Stimulated activated CD8-positive, alpha-beta memory T cell treated with anti-CD3 and anti-CD28 coated beads, Interleukin-15, amount 100 ng/mL, for 4 hours (primary cell): Measurements from ENCODE around the gene HYDIN.
A peak's percentile ranks its signal among the peaks of the same experiment; 100 is the strongest.

ENCODE experiments used
- DNase-seq, 2 donors: peaks; one replicate each; pipeline ENCODE4 v3.0.0-alpha.2; 2020; ENCODE audit warnings: low read depth in 2 of 2

The HYDIN gene

DNA sequence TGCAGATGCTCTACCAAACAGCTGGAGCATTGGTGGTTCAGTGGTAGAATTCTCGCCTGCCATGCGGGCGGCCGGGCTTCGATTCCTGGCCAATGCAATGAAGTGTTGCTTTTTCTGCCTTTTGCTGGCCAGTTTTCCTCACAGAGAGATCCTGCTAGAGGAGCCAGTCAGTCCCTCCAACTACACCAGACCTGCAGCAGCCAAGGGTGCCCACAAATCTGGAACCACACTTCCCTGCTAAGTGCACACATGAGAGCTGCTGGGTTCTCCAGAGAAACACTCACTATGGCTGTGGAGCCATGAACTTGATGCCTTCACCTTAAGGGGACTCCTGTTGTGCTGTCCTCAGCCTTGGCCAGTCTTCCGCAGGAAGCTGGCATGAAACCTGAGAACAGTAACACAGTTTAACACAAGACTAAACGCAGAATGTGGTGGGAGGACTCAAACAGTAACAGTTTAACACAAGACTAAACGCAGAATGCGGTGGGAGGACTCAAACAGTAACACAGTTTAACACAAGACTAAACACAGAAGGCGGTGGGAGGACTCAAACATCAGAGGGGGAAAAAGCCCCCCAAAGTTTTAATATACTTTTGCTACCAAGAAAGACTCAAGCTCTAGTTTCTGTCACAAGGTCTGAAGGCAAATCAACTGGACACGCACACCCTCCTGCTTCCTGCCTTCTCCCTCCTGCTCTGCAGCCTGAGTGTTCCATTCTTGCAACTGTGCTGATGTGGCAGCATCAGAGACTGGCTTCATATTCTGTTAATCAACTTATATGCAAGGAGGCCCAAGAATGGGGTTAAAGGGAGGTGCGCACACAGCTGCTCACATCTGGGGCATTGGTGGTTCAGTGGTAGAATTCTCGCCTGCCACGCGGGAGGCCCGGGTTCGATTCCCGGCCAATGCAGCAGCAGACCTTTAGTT, 441.6 kb downstream of the HYDIN start:
- no peak for DNase-seq

DNA sequence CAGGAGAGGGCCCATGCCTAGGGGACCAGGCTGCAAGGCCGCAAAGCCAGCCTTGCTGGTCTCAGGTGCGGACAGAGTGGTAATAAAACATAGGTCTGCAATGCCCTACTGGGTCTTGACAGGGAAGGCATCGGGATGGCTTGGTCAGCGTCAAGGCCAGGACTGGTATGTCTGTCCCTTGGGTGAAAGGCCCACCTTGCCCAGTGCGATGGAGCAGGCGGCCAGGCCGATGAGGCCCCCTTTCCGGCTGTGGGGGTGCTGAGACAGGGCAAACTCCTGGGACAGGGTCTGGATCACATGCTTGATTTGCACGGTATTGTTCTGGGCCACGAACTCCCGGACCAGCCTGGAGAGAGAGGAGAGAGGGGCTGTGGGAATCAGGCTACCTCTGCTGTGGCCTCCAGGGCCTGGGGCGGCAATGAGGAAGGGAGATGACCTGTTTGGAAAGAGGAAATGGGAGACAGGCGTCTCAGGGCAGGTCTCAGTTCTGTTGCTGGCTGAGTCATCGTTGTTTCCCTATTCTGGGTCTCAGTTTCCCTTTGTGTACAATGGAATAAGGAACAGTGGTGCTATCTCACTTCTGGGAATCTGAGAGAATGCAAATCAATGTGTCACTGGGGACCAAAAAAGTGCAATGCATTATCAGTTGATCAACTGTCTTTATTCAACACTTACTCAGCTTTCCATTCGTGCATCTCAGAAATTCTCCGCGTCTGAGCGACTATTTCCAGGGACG, 444.3 kb downstream of the HYDIN start:
- no peak for DNase-seq

DNA sequence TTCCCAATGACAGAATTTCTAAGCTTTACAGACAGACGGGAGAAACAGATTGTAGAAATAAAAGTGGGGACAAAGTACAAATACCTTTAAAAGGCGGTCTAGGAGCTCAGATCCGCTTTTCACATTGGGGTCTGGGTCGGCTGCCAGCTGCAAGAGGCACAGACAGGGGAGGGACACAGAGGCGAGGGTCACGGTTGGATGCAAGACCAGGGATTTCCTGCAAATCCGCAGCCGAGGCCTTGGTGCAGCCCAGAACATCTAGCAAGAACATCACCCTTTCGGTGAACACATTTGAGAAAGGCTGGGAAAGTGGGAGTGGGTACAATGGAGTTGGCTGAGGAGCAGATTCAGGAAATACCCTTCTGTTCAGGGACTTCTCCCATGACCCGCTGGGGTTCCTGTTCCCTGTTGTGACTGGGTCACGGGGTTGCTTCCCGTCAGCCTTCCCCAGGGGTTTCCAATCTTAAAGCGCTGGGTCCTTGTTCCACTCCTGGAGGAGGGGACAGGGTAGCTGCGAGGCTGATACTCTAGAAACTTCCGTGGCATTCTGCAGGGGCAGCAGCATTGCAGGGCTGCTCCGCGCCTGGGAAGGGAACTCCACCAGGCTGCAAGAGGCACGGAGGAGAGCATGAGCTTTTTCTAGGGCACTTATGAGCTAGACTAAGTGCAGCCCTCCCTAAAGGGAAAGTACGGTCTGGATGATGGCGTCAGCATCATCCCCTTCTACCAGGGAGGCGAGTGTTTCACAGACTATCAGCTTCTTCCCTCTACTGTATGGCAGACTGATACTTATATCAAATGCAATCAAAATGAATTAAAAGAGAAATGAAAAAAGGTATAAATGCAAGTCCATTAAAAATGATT, 445.6 kb downstream of the HYDIN start:
- DNase-seq: no peak

DNA sequence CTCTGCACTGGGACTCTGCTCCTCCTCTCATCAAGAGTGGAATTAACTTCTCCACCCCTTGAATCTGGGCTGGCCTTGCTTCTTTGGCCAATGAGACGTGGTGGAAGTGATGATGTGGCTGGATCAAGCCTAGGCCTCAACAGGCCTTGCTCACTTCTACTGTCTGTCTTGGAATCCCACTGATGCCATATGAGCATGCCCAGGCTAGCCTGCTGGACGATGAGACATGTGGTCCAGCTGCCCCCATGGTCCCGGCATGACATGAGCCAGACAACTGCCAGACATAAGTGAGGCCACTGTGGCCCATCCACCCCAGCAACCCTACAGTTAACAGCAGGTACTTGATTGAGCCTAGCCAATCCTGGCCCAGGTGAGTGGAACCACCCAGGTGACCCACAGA, 448.3 kb downstream of the HYDIN start:
- DNase-seq: no peak

DNA sequence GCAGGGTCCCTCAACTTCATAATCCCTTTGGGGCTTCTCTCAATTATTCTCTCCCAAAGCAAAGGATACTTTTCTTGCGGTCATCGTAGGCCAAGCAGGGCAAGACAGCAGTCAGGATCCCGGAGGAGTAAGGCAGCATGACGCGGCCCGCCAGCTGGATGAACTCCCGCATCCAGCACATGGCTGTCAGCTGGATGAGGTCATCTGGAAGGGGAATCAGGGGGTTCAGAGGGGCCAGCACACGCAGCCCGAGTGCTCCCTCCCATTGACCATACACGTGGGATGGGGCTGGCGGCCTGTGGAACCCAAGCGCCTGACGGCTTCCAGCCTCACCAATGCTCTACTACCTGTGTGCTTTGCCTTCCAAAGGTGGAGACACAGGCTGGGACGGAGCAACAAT, 448.7 kb downstream of the HYDIN start:
- DNase-seq: no peak

DNA sequence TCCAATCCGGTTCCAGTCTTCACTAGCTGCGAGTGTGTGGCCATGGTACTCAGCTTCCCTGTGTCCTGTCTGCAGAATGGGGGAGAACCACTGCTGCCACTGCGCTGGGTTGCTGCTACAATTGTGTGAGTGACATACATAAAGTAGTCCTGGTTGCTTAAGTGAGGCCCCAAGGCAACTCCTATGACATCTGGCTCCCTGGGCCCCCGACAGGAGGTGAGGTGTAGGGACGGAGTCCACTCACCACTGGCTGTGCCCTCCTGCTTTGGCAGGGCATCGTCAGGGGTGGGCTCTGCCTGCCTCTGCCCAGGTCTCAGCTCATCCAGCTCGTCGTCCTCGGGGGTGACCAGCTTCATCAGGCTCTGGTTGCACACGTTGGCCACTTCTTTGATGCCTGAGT, 450.0 kb downstream of the HYDIN start:
- DNase-seq: no peak

DNA sequence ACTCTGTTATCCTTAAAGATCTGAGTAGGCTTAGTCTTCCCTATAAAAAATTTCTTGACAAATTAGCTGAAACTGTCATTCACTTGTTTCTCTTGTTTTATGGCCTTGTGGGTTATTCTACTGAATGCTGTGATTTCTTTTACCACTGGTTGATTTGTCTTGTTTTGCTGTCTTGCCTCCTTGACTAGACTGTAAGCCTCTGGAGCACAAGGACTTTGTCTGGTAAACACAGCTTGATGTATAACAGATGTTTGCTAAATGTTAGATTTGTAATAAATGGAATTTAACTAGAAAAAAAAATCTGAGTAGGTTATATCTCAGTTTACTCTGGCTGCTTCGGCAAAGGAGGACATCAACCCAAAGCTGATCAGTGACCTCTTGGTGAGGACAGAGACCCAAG, 451.2 kb downstream of the HYDIN start:
- DNase-seq: no peak

DNA sequence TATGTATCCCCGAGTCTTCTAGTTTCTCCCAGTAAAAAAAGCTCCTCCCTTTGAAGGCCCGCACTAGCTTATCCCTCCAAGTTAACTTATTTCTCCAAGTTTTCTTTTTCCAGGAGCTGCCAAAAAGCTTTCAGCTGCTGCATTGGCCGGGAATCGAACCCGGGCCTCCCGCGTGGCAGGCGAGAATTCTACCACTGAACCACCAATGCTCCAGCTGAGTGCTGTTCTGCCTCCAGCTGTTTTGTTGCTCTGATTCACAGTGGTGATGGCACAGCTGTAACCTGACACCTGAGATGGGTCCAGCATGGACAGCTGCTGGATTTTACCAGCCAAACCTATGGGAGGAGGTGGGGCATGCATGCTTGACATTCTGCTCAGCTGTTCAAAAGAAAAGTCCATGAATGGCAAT, 451.6 kb downstream of the HYDIN start:
- no peak for DNase-seq

DNA sequence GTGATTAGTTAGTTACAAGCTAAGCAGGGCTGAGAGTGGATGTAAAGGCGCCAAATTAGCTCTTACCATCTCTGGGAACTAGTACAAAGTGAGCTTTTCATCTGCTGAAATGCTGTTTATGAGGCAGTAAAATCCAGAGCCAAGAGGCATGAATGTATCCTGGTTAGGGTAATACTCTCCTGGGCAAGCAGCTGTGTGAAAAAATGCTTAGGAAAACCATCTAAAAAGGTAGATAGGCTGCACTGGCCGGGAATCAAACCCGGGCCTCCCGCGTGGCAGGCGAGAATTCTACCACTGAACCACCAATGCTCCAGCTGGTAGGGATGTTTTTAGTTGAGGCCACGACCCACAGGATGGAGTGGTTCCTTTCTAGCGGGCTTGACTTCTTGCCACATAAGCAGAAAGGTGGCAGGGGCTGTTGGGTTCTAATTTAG, 452.5 kb downstream of the HYDIN start:
- DNase-seq: no peak

DNA sequence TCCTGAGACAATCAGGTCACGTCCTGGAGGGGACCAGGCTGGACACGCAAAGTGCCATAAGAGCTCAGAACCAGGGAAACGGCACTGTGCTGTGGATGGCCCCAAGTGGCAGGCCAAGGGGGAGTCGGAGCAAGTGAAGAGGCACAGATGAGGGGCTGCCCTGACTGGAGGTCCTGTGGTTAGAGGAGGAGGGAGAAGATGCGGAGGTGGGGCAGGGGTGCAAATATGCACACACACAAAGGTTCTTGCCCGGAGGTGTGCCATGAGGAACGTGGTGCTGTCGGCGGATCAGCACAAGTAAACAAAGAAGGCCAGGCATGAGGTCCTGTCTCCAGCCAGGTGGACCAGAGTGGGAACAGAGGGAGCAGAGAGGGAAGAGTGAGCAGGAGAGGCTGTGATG, 453.0 kb downstream of the HYDIN start:
- no peak for DNase-seq

DNA sequence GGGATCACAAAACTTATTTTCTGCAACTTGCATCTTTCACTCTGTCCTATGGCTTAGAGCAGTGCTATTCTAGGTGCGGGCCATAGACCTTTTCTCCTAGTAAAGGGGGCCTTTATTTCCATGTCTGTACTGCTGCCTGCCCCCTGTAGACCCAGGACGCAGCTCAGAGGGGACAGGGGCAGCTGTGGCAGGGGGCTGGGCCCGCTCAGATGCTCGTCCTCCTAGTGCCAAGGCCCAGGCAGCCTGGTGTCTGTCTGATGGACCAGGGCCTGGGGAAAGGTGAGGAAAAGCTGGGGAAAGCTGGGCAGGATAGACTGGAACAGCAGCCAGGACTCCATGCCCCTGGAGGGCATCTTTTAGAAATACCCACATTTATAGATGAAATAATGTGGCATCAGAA, 455.1 kb downstream of the HYDIN start:
- DNase-seq: no peak

DNA sequence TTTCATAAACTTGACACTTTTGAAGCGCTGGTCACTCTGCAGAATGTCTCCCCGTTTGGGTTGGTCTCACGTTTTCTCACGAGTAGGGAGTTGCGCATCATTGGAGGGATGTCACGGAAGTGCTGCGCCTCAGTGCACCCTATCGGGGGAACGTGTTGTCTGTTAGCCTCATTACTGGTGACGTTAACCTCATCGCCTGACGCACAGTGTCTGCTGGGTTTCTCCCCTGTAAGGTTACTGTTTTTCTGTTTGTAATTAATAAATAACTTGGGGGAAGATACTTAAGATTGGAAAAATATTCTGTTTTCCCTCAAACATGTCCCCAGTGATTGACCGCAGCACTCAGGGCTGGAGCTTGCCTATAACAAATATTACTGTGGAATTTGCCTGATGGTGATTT, 456.3 kb downstream of the HYDIN start:
- DNase-seq: no peak

DNA sequence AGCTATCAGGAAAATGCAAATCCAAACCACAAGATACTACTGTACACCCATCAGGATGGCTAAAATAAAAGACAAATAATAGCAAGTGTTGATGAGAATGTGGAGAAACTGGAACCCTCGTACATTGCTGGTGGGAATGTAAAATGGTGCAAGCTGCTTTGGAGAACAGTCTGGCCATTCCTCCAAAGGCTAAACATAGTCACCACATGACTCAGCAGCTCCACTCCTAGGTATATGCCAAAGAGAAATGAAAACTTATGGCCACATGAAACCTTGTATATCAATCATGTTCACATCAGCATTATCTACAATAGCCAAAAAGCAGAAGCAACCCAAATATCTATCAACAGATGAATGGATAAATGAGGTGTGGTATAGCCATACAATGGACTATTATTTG, 458.0 kb downstream of the HYDIN start:
- no peak for DNase-seq

DNA sequence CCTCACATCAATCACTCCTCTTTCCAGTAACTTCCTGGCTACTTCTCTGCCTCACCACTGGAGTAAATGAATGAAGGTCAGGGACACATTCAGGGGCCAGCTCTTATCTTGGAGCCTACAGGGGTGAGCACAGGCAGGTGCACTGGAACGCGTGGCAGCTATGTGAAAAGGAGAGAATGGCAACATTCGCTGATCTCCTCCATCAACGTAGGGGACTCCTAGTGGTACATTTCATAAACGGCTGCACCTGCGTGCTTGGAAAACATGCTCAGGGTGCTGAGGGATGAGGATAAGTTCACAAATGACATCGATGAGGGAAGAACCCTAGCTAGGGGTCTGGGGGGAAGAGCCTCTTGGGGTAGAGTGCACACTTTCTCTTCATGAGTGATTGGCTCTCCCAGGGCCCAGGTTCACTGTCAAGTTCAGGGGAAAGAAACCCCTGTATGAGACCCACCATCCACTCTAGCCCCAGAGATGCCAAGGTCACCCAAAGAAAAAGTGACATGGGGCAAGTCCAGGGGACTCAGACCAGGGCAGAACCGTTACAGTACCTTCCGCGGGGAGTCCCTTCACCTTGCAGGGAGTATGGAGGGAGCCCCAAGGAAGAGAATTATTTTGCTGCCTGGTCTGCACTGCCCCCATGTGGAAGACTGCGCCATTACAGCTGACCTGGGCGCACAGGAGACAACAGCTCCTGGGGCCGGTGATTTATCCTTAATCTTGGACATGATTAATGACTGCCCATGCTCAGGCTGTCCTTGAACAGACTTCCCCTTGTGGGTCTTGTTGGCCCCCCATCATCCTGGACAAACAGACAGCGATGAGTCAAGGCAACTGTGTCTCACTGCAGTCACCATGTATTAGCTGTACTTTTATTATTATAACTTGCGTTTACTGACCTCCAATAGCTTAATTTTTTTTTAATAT, 459.6 kb downstream of the HYDIN start:
- DNase-seq: peak; percentile 4 to 7

DNA sequence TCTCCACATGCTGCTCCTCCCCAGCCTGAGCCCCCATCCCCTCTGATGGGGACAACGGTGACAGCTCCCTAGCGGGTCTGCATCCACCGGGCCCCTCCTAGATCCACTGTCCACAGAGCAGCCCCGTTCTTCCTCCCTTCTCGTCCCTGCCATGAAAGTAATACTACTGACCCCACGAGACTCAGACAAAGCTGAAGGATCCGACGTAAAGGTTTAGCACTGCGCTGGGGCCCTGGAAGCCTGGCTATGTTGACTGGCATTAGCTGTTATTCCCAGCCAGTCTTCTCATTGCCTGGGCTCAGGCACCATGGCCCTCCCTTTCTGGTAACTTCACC, 460.3 kb downstream of the HYDIN start:
- no peak for DNase-seq

DNA sequence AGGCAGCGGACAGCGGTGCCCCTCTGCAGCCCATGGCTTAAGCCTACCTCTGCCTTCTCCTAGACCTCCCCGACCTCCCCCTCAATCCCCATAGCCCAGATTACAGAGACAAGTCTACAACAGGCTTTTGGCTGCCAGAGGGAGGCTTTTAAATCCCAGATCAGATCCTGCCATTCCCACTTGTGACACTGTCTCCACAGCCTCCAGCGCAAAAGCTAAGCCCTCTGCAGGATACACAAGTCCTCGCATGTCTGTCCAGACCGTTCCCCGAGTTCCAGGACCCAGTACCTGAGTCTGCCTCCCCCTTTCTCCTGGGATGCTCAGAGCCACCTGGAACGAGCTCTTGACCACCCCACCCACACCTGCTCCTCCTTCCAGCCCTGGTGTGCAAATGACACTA, 460.8 kb downstream of the HYDIN start:
- no peak for DNase-seq

DNA sequence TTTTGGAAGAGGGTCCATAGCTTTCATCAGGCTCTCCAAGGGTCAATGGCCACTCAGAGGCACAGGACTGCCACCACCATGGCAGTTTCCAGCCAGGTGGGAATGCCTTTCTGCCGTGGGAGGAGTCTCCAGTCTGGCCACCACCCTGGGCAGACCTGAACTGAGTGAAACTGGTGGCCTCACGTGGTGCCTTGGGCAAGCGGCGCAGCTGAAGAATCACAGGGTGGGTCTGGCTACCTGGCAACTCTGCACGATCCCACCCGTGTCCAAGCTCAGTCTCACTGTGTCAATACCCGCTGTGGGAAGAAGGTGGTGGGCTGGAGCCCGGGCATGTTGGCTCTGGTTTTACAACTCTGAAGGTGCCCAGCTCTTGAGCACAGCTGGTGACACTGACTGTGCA, 461.4 kb downstream of the HYDIN start:
- DNase-seq: no peak

DNA sequence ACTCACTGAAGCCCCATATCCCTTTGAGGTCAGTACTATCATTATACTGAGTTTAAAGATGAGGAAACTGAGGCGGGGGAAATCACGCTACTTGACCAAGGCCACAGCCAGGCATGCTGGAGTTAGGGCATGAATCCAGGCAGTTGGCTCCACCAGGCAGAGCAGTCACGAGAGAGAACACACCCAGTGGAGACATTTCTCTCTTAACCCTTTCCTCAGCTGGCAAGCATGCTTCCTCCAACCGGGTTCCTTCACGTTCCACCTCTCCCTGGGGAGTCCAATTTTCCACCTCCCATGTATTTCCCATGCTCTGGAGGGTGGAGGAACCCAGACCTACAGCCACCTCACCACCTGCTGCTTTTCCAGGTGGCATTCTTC, 462.3 kb downstream of the HYDIN start:
- no peak for DNase-seq

DNA sequence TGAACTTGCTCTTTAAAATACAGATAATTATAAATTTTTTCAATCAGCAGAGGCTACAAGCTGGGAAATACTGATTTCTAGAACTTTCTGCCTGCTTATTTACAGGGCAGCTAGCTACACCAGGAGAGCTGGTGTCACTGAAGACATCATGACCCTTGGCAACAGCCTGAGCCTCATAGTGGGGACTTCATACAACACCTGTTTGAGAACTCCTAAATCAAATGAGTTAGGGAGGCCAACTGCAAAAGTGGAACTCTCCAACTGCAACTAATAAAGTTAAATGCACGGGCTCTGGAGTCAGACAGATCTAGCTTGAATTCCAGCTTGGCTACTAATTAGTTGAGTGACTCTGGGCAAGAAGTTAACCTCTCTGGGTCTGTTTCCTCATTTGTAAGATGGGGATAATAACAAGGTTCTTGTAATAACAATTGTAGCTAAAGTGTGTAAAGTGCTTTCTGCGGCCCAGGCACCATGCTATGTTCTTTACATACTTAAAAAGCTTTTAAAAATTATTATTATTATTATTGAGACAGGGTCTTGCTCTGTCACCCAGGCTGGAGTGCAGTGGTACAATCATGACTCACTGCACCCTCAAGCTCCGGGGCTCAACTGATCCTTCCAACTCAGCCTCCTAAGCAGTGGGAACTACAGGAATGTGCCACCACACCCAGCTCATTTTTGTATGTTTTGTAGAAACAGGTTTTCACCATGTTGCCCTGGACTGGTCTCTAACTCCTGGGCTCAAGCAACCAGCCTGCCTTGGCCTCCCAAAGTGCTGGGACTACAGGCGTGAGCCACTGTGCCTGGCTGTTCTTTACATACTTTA, 462.9 kb downstream of the HYDIN start:
- no peak for DNase-seq

DNA sequence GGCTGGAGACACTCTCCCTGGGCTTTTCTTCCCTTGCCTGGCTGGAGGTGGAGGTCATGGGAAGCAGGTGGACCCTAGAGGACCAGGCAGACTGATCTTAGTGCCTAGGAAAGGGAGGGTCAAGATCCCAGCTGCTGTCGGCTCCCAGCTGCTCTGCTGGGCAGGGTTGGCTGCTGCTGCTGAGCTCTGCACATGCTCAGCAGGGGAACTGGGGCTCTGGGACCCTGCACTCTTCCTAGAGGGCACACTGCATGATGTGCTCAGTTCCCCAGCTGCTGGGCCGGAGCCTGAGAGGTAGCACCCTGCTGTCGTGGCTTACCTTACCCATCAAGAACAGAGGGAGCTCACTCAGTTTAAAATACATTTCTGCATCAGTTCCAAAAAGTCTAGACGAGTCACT, 463.9 kb downstream of the HYDIN start:
- DNase-seq: no peak
